ENCODE results near the gene FYB1. TPM values are rescaled to one million over a fixed set of nuclear protein-coding genes. Genes with fewer than 3 reads are reported as not detected.

FYB1 gene
- total RNA-seq, 1 donor from 2014 or later: 0.55 TPM

- no peaks in the 10 kb centered on the region for H3K36me3 Mint-ChIP-seq (ENCODE audit: low read depth)
- ChIA-PET POLR2A (no interaction called here), CTCF (no interaction called here)
- peaks cover 35% of the 10 kb centered on the region for H3K4me1 Mint-ChIP-seq
- intact Hi-C loops (cut with micrococcal nuclease): no loop called here
- peaks cover 5% of the 10 kb centered on the region for H3K9me3 Mint-ChIP-seq
- DNase-seq (no peak), ATAC-seq (ENCODE audit: low read depth) (no peak)
- H3K4me3 Mint-ChIP-seq: no peak overlapping the region
- no peaks in the 10 kb centered on the region for H3K27me3 Mint-ChIP-seq
- TF ChIP-seq, protein P1, sequence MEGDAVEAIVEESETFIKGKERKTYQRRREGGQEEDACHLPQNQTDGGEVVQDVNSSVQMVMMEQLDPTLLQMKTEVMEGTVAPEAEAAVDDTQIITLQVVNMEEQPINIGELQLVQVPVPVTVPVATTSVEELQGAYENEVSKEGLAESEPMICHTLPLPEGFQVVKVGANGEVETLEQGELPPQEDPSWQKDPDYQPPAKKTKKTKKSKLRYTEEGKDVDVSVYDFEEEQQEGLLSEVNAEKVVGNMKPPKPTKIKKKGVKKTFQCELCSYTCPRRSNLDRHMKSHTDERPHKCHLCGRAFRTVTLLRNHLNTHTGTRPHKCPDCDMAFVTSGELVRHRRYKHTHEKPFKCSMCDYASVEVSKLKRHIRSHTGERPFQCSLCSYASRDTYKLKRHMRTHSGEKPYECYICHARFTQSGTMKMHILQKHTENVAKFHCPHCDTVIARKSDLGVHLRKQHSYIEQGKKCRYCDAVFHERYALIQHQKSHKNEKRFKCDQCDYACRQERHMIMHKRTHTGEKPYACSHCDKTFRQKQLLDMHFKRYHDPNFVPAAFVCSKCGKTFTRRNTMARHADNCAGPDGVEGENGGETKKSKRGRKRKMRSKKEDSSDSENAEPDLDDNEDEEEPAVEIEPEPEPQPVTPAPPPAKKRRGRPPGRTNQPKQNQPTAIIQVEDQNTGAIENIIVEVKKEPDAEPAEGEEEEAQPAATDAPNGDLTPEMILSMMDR (IDR thresholded peaks at IDR 0.05): no peak
- no peak overlapping the region for H3K27ac Mint-ChIP-seq
Measured at GRCh38 chr5:39173069-39173468, 46.3 kb downstream of the FYB1 start.

GRCh38 chr5:39172593-39172992 is 46.8 kb downstream of the FYB1 start:
- Mint-ChIP-seq H3K9me3 (peaks cover 5% of the 10 kb centered on the region), H3K27ac (no peak overlapping the region), H3K4me3 (no peak overlapping the region), H3K36me3 (ENCODE audit: low read depth) (no peaks in the 10 kb centered on the region), H3K4me1 (peaks cover 31% of the 10 kb centered on the region), H3K27me3 (no peaks in the 10 kb centered on the region)
- POLR2A ChIA-PET: no interaction called here
- no peak for ATAC-seq (ENCODE audit: low read depth)
- TF ChIP-seq, protein P1 (IDR thresholded peaks at IDR 0.05): no peak
- intact Hi-C loops (cut with micrococcal nuclease): no loop called here
- CTCF ChIA-PET: no interaction called here
- DNase-seq: no peak

- no peaks in the 10 kb centered on the region for H3K27me3 Mint-ChIP-seq
- no peak for DNase-seq
- H3K27ac Mint-ChIP-seq: no peak overlapping the region
- H3K4me1 Mint-ChIP-seq: peaks cover 21% of the 10 kb centered on the region
- ATAC-seq (ENCODE audit: low read depth): no peak
- POLR2A ChIA-PET: no interaction called here
- CTCF ChIA-PET: no interaction called here
- TF ChIP-seq, protein P1 (IDR thresholded peaks at IDR 0.05): no peak
- H3K9me3 Mint-ChIP-seq: peaks cover 5% of the 10 kb centered on the region
- intact Hi-C loops (cut with micrococcal nuclease): no loop called here
- H3K36me3 Mint-ChIP-seq (ENCODE audit: low read depth): no peaks in the 10 kb centered on the region
- no peak overlapping the region for H3K4me3 Mint-ChIP-seq
Measured at GRCh38 chr5:39171647-39172046, 47.7 kb downstream of the FYB1 start.

- H3K36me3 Mint-ChIP-seq (ENCODE audit: low read depth): no peaks in the 10 kb centered on the region
- no peak for ATAC-seq (ENCODE audit: low read depth)
- intact Hi-C loops (cut with micrococcal nuclease): no loop called here
- no peak overlapping the region for H3K27ac Mint-ChIP-seq
- ChIA-PET CTCF (no interaction called here), POLR2A (no interaction called here)
- DNase-seq: no peak
- no peak overlapping the region for H3K4me3 Mint-ChIP-seq
- no peaks in the 10 kb centered on the region for H3K27me3 Mint-ChIP-seq
- TF ChIP-seq, protein P1 (IDR thresholded peaks at IDR 0.05): no peak
- peaks cover 5% of the 10 kb centered on the region for H3K9me3 Mint-ChIP-seq
- peaks cover 5% of the 10 kb centered on the region for H3K4me1 Mint-ChIP-seq
Measured at GRCh38 chr5:39169081-39169480, 50.3 kb downstream of the FYB1 start.

GRCh38 chr5:39167972-39168342 is 51.4 kb downstream of the FYB1 start:
- CTCF ChIA-PET: no interaction called here
- no peak for DNase-seq
- H3K27ac Mint-ChIP-seq: no peak overlapping the region
- peaks cover 1% of the 10 kb centered on the region for H3K9me3 Mint-ChIP-seq
- TF ChIP-seq, protein P1 (IDR thresholded peaks at IDR 0.05): no peak
- peaks cover 8% of the 10 kb centered on the region for H3K4me1 Mint-ChIP-seq
- intact Hi-C loops (cut with micrococcal nuclease): no loop called here
- H3K36me3 Mint-ChIP-seq (ENCODE audit: low read depth): no peaks in the 10 kb centered on the region
- no peak for ATAC-seq (ENCODE audit: low read depth)
- no peak overlapping the region for H3K4me3 Mint-ChIP-seq
- POLR2A ChIA-PET: no interaction called here
- no peaks in the 10 kb centered on the region for H3K27me3 Mint-ChIP-seq
